Measurements from ENCODE around the gene OS9.
"Not testable (repeated sequence)": the region's sequence is repeated elsewhere in the genome, so short reads cannot be mapped to it uniquely, and the experiment has no call there.

The OS9 gene

DNA sequence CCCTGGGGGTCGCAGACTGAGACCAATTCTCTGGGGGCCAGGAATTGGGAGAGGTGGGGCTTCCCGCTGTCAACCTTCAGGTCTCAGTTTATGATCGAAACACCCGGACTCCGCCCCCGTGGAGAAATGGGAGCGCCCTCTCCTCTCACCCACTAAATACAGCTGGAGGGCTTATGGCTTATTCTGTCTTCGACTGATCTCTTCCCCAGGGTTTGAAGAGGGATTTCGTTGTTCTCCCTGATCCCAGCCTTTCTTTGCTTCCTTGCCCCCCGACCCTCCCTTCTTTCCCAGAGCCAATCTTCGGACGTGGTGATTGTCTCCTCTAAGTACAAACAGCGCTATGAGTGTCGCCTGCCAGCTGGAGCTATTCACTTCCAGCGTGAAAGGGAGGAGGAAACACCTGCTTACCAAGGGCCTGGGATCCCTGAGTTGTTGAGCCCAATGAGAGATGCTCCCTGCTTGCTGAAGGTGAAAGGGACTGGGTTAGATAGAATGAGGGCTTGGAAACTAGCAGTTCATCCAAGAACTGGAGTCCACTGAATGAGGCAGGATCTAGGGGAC is 607 bp downstream of the OS9 start:
- DNase-seq (ENCODE audit: low read depth), result no peak

DNA sequence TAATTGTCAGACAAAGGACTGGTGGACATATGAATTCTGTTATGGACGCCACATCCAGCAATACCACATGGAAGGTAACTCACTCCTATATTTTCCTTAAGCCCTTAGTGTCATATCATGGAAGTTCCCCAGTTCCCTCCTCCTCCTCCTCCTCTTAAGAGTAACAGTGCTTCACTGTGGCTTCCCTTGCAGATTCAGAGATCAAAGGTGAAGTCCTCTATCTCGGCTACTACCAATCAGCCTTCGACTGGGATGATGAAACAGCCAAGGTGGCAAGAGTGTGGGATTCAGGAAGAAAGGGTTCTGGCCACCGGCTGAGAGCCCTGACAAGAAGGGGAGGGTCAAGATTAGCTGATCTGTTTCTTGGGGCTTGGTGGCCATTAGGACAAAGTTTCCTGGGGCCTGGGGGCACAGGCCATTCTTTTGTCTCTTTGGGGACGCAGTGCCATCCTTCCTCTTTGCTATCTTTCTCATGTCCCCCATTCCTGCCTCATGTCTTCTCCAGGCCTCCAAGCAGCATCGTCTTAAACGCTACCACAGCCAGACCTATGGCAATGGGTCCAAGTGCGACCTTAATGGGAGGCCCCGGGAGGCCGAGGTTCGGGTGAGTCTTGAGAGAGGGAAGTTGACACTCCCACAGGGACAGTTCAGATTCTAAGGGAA is 2.0 kb downstream of the OS9 start:
- DNase-seq (ENCODE audit: low read depth), result no peak

DNA sequence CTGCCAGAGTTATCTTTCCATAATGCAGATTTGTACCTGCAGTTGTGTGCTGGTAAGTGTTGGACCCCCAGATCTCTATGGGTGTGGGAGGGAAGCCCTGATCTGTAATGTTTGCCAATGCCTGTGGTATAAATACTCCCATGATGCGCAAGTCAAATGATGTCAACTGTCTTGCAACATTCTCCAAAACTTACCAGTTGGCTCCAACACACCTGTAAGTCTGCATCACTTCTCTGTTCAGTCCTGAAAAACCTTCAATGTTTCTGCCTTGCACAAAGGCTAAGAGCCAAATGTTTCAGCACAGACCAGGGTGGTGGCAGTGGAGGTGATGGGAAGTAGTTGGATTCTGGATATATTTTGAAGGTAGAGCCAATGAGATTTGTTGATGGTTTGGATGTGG is 3.1 kb downstream of the OS9 start:
- no peak for DNase-seq (ENCODE audit: low read depth)

DNA sequence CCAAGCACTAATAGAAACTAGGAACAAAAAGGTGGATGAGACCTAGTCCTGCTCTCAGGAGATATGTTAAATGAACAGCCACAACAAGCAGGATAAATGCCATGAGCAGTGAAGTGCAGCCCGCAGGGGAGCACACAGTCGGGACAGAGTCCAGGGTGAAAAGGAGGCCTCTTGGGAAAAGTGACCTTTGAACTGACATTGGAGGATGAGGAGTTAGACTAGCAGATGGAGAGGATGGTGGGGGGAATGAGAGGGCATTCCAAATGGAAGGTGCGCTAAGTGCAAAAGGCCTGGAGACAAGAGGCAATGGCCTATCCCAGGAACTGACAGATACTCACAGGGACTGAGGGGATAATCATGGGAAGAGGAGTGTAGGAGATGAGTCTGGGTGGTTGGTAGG is 4.5 kb downstream of the OS9 start:
- DNase-seq (ENCODE audit: low read depth), result no peak

DNA sequence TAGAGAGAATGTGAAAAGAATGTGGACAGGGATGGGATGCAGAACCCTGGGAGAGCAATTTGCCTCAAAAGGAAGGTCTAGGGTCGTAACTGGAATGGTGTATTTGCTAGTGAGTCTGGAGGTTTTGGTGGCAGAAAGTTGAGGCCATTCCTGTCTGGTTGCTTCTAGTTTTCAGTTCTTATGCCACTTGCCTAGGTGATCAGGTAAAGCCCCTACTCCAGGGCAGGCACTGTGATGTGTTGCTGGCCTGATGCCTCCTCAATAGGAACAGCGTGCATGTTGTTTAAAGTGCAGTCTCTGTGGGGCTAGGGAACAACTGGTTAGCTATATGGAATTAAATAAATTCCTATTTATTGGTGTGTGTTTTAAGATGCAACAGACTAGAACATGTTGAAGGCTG is 6.4 kb downstream of the OS9 start:
- DNase-seq (ENCODE audit: low read depth), result no peak

DNA sequence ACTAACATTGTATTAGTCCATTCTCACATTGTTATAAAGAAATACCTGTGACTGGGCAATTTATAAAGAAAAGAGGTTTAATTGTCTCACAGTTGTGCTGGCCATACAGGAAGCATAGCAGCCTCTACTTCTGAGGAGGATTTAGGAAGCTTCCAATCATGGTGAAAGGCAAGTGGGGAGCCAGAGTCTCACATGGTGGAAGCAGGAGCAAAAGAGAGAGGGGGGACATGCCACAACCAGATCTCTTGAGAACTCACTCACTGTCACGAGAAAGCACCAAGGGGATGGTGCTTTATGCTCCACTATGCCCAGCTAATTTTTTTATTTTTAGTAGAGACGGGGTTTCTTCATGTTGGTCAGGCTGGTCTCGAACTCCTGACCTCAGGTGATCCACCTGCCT is 13.3 kb downstream of the OS9 start:
- DNase-seq (ENCODE audit: low read depth), result no peak

DNA sequence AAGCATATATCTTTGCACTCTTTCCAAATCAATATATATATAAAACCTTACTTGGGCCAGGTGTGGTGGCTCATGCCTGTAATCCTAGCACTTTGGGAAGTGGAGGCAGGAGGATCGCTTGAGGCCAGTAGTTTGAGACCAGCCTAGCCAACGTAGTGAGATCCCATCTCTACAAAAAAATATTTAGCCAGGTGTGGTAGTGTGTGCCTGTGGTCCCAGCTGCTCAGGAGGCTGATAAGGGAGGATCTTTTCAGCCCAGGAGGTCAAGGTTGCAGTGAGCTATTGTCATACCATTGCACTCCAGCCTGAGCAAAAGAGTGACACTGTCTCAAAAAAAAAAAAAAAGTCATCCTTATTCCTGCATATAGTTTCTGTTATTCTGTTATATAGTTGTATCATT is 14.4 kb downstream of the OS9 start:
- no peak for DNase-seq (ENCODE audit: low read depth)

DNA sequence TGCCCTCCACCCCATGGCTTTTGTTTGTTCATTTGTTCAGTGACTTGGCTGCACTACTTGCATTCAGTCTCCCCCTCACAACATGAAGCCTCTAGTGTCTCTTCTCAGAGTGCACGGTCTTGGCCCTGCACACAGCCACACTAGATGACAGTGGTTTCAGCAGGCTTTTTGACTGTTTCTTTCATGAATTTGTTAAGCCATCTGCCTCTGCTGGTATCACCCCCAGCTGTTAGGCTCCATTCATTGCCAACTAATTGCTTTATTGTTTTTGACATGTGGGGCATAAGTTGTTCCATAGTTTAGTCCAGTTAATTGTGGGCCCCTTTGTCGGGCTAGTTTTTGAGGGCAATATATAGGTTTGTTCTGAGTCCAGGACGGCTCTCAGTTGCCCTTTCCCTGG is 18.8 kb downstream of the OS9 start:
- DNase-seq (ENCODE audit: low read depth), result no peak

DNA sequence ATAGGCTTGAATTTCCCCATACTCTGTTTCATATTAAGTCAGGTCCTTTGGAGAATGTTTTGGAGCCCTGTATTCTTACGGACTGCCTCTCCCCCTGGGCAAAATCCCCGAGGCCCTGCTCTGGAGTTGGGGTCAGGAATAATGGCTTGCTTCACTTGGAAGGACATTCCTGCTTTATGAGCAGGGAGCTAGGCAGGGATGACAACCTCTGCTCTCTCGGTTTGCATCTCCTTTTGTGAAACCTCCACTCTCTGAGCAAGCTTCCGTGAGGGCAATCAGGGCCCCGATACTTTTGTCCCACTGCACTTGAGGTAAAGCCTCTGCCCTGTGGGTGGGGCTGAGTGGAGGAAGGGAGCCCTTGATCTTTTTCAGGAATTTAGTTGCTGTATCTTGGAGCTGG is 19.3 kb downstream of the OS9 start:
- no peak for DNase-seq (ENCODE audit: low read depth)

DNA sequence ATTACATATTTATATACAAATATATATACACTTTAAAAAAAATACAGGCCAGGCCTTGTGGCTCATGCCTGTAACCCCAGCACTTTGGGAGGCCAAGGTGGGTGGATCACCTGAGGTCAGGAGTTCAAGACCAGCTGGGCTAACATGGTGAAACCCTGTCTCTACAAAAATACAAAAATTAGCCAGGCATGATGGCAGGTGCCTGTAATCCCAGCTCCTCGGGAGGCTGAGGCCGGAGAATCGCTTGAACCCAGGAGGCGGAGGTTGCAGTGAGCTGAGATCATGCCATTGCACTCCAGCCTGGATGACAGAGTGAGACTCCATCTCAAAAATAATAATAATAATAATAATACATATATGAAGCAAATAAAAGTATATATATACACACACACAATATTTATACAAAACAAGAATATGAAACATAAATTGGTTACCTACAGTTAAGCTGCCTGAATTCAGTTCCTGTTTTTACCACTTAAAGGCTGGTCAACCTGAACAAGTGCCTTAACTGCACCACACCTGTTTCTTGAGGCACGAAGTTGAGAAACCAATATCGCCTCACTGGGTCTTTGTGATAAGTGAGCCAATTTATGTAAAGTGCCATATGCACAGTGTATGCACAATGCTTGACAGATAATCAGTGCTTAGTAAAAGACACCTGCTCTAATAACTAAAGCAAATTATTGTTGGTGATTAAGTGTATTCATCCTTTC is 21.3 kb downstream of the OS9 start:
- DNase-seq (ENCODE audit: low read depth), result not testable (repeated sequence)

DNA sequence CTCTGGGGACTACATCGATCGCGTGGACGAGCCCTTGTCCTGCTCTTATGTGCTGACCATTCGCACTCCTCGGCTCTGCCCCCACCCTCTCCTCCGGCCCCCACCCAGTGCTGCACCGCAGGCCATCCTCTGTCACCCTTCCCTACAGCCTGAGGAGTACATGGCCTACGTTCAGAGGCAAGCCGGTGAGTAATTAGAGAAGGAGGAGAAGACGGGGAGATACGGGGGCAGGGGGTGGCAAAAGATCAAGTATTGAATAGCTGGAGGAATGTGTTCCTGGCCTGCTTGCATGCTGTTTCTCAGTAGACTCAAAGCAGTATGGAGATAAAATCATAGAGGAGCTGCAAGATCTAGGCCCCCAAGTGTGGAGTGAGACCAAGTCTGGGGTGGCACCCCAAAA is 21.9 kb downstream of the OS9 start:
- DNase-seq (ENCODE audit: low read depth), result no peak

DNA sequence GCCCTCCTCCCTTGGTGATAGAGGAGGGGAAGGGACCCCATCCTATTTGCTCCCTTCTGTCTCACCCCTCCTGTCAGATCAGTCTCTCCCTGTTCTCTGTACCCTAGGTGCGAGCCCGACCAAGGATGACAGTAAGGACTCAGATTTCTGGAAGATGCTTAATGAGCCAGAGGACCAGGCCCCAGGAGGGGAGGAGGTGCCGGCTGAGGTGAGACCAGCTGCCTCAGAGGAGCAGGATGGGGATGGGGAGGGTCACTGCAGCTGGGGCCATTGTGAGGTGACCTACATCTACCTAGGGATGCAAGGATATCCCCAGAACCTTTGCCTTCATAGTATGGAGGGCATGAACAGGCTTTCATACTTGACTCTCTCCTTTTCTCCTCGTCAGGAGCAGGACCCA is 22.4 kb downstream of the OS9 start:
- no peak for DNase-seq (ENCODE audit: low read depth)

DNA sequence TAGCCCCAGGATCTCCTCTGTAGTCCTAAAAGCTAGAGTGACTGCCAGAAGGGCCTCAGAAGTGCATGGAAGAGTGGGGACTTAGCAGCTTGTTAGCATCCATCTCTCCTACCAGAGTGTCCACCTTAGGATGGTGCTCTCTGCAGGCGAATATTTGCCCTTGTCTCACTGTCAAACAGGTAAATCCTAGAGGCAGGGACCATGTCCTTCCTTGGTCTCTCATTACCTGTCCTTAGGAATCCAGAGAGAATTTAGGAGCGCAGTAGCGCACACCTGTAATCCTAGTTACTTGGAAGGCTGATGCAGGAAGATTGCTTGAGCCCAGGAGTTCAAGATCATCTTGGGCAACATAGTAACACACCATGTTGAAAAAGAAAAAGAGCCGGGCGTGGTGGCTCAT is 23.2 kb downstream of the OS9 start:
- no peak for DNase-seq (ENCODE audit: low read depth)

DNA sequence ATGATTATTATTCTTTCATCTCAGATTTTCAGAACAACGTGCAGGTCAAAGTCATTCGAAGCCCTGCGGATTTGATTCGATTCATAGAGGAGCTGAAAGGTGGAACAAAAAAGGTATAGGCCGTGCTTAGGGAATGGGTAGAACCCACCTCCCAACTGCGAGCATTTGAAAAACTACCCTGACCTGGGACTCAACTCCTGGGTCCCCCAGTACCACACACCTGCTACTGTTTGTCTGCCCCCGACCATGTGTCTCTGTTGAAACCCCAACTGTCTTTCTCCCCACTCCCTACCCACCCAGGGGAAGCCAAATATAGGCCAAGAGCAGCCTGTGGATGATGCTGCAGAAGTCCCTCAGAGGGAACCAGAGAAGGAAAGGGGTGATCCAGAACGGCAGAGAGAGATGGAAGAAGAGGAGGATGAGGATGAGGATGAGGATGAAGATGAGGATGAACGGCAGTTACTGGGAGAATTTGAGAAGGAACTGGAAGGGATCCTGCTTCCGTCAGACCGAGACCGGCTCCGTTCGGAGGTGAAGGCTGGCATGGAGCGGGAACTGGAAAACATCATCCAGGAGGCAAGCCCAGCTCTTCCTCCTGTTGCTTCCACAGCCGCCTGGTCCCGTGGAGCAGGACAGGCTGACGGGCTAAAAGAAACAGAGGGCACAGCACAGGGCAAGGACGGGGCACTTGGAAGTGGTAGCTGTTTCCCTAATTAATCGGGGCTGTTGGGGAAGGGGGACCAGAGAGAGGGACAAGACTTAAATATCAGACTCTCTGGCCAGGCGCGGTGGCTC is 24.1 kb downstream of the OS9 start:
- no peak for DNase-seq (ENCODE audit: low read depth)

DNA sequence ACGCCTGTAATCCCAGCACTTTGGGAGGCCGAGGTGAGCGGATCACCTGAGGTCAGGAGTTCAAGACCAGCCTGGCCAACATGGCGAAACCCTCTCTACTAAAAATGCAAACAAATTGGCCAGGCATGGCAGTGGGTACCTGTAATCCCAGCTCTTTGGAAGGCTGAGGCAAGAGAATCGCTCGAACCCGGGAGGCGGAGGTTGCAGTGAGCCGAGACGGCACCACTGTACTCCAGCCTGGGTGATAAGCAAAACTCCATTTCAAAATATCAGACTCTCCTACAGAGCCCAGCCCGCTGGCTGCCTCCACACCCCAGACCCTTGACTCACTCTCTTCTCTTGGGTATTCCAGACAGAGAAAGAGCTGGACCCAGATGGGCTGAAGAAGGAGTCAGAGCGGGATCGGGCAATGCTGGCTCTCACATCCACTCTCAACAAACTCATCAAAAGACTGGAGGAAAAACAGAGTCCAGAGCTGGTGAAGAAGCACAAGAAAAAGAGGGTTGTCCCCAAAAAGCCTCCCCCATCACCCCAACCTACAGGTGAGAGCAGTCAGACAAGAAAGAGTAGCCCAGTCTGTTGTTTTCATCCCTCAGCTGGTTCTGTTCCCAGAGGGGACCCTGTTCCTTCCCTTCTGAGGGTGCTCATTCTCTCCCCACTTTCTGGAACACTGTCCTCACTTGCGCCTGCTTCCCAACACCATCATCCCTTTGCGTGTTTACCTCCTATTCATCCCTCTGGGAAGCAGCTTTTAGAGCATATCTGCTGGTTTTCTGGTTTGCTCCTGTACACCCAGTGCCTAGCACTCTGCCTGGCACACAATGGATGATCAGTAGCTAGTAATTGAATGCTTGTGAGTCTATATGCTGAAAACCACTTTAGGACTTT is 25.0 kb downstream of the OS9 start:
- no peak for DNase-seq (ENCODE audit: low read depth)

DNA sequence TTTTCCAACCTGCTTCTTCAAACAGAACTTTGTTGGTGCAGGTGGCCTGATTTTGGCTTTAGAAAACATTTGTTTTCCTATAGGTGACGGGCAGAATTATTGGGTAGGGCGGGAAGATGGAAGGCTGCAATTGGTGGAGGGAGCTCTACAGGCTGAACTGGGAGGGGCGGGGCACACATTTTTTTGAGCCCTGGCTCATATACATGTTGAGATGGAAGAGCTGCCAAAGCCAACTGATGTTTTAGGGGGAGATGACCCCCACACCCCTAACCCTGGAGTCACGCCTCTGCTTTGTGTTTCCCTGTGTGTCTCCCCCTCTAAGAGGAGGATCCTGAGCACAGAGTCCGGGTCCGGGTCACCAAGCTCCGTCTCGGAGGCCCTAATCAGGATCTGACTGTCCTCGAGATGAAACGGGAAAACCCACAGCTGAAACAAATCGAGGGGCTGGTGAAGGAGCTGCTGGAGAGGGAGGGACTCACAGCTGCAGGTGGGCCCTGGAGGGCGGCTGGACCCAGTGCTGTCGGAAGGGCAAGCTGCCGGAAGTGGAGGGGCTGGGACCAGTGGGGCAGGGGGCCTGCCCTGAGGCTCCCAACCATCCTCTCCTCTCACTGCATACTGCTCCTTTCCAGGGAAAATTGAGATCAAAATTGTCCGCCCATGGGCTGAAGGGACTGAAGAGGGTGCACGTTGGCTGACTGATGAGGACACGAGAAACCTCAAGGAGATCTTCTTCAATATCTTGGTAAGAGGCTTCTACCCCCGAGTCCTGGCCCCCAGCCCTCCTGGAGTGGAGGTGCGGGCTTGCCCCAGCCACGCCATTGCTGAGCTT is 26.1 kb downstream of the OS9 start:
- DNase-seq (ENCODE audit: low read depth), result no peak

DNA sequence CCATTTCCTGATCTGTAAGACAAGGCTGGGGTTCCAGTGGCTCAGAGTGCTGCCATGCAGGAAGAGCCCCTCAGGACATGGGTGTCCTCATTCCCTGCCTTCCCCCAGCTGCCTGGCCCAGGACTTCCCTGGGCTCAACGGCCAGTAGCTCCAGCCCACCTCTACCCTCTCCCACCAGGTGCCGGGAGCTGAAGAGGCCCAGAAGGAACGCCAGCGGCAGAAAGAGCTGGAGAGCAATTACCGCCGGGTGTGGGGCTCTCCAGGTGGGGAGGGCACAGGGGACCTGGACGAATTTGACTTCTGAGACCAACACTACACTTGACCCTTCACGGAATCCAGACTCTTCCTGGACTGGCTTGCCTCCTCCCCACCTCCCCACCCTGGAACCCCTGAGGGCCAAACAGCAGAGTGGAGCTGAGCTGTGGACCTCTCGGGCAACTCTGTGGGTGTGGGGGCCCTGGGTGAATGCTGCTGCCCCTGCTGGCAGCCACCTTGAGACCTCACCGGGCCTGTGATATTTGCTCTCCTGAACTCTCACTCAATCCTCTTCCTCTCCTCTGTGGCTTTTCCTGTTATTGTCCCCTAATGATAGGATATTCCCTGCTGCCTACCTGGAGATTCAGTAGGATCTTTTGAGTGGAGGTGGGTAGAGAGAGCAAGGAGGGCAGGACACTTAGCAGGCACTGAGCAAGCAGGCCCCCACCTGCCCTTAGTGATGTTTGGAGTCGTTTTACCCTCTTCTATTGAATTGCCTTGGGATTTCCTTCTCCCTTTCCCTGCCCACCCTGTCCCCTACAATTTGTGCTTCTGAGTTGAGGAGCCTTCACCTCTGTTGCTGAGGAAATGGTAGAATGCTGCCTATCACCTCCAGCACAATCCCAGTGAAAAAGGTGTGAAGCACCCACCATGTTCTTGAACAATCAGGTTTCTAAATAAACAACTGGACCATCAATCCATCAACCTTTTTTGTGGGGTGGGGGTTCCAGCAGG is 27.0 kb downstream of the OS9 start:
- DNase-seq (ENCODE audit: low read depth), result no peak

DNA sequence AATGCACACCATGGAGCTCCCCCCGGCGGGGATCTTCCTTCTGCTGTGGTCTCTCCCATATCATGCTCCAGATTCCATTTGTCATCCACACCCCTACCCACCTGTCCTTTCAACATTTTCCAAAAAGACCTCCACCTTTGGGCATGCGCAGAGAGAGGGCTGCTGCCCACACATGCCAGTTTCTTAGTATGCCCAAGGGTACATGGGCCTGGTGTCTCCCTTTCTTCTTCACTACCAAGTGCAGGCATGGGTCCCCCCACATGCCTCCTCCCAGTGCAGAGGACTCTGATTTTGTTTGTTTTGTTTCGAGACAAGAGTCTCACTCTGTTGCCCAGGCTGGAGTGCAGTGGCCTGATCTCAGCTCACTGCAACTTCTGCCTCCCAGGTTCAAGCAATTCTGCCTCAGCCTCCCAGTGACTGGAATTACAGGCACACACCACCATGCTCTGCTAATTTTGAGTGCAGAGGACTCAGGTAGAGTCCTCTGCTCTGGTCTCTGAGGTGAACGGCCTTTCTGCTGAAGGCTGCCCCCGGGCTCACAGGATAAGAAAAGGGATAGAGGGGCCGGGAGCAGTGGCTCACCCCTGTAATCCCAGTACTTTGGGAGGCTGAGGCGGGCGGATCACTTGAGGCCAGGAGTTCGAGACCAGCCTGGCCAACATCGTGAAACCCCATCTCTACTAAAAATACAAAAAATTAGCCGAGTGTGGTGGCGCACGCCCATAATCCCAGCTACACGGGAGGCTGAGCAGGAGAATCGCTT is 28.1 kb downstream of the OS9 start:
- DNase-seq (ENCODE audit: low read depth), result not testable (repeated sequence)
